ENCODE measurements around the gene CPA3. TPM values are rescaled to one million over a fixed set of nuclear protein-coding genes. Genes with fewer than 3 reads are reported as not detected.

CPA3 gene
- total RNA-seq, 1 experiment from 2014 or later, result not detected

DNA sequence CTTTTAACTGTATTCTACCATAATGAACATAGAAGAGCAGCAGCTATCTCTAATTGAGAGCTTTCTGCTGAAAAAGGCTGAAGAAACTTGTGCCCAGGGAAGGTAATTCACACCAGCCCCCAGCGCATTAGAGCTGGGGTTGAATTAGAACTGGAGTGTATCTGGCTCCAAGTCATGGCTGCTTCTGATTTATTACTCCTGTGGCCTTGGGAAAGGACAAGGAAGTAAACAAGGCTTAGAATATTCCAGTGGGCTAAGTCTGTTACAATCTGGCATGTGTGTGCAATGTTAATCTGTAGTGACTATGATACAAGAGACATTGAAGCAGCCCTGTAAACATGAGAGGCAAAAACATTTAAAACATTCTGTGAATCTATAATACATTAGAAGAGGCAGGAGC is 18.1 kb downstream of the CPA3 start:
- H3K36me3 Mint-ChIP-seq (ENCODE audit: insufficient read depth, unreplicated experiment), result peaks cover 5% of the 10 kb centered on the region
- CTCF ChIA-PET, result no interaction called here
- BruUV-seq (replicated peaks), result no TSS peak
- intact Hi-C loops (cut with micrococcal nuclease; ENCODE audit: unreplicated experiment), result loop anchor here (5.0 kb wide), 1 partner anchor 236 kb away; no protein-coding TSS in a partner anchor
- no peak overlapping the region for H3K4me3 Mint-ChIP-seq (ENCODE audit: low read depth, unreplicated experiment)
- no peak for DNase-seq
- TF ChIP-seq, protein P1, sequence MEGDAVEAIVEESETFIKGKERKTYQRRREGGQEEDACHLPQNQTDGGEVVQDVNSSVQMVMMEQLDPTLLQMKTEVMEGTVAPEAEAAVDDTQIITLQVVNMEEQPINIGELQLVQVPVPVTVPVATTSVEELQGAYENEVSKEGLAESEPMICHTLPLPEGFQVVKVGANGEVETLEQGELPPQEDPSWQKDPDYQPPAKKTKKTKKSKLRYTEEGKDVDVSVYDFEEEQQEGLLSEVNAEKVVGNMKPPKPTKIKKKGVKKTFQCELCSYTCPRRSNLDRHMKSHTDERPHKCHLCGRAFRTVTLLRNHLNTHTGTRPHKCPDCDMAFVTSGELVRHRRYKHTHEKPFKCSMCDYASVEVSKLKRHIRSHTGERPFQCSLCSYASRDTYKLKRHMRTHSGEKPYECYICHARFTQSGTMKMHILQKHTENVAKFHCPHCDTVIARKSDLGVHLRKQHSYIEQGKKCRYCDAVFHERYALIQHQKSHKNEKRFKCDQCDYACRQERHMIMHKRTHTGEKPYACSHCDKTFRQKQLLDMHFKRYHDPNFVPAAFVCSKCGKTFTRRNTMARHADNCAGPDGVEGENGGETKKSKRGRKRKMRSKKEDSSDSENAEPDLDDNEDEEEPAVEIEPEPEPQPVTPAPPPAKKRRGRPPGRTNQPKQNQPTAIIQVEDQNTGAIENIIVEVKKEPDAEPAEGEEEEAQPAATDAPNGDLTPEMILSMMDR (IDR thresholded peaks at IDR 0.05; ENCODE audit: unreplicated experiment), result no peak
- no peaks in the 10 kb centered on the region for H3K9me3 Mint-ChIP-seq (ENCODE audit: low read depth, unreplicated experiment)
- no peaks in the 10 kb centered on the region for H3K27me3 Mint-ChIP-seq (ENCODE audit: unreplicated experiment)
- H3K27ac Mint-ChIP-seq (ENCODE audit: unreplicated experiment), result no peak overlapping the region
- no peaks in the 10 kb centered on the region for H3K4me1 Mint-ChIP-seq (ENCODE audit: low read depth, unreplicated experiment)

DNA sequence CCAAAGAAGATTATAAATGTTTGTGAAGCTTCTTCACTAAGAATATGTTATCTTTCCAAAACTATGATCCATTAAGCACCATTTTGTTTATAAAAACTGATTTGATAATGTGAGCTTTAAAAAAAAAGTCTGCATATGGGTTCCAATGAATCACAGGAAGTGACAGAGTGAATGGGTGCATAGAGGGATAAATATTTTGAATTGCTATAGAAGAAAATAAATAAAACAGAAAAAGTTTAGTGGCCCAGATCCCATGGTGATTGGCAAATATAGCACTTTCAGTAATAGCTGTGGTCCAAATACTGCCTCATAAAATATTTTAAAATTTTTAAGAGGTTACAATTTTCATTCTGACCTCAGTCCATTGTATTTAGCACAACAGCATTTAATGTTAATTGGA is 19.2 kb downstream of the CPA3 start:
- no peak overlapping the region for H3K27ac Mint-ChIP-seq (ENCODE audit: unreplicated experiment)
- H3K4me3 Mint-ChIP-seq (ENCODE audit: low read depth, unreplicated experiment), result no peak overlapping the region
- intact Hi-C loops (cut with micrococcal nuclease; ENCODE audit: unreplicated experiment), result loop anchor here (5.0 kb wide), 1 partner anchor 237 kb away; no protein-coding TSS in a partner anchor
- no peaks in the 10 kb centered on the region for H3K27me3 Mint-ChIP-seq (ENCODE audit: unreplicated experiment)
- H3K9me3 Mint-ChIP-seq (ENCODE audit: low read depth, unreplicated experiment), result no peaks in the 10 kb centered on the region
- no peaks in the 10 kb centered on the region for H3K4me1 Mint-ChIP-seq (ENCODE audit: low read depth, unreplicated experiment)
- CTCF ChIA-PET, result no interaction called here
- H3K36me3 Mint-ChIP-seq (ENCODE audit: insufficient read depth, unreplicated experiment), result peaks cover 5% of the 10 kb centered on the region
- no peak for DNase-seq
- TF ChIP-seq, protein P1 (IDR thresholded peaks at IDR 0.05; ENCODE audit: unreplicated experiment), result no peak
- BruUV-seq (replicated peaks), result no TSS peak

DNA sequence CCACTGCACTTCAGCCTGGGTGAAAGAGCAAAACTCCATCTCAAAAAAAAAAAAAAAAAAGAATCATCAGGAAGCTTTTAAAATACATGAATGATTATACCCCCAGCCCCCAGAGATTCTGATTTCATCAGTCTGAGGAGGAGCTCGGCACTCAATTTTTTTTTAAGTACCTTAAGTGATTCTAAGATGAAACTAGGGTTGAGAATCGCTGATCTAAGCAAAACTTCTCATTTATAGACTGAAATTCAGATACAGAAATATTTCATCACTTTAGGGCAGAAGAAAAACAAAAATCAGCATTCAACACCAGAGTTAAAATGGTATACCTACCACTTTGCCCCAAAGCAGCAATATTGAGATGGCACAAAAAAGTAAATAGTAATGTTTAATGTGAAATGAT is 24.7 kb downstream of the CPA3 start:
- Mint-ChIP-seq H3K27me3 (ENCODE audit: unreplicated experiment) (no peaks in the 10 kb centered on the region), H3K4me1 (ENCODE audit: low read depth, unreplicated experiment) (no peaks in the 10 kb centered on the region), H3K9me3 (ENCODE audit: low read depth, unreplicated experiment) (peaks cover 6% of the 10 kb centered on the region), H3K36me3 (ENCODE audit: insufficient read depth, unreplicated experiment) (no peaks in the 10 kb centered on the region), H3K4me3 (ENCODE audit: low read depth, unreplicated experiment) (no peak overlapping the region), H3K27ac (ENCODE audit: unreplicated experiment) (no peak overlapping the region)
- CTCF ChIA-PET, result interaction anchor here (0.6 to 0.7 kb wide), 2 partner anchors 39 to 52 kb away, joined by 3 read pairs; no protein-coding TSS in a partner anchor
- TF ChIP-seq, protein P1 (IDR thresholded peaks at IDR 0.05; ENCODE audit: unreplicated experiment), result no peak
- BruUV-seq (replicated peaks), result no TSS peak
- intact Hi-C loops (cut with micrococcal nuclease; ENCODE audit: unreplicated experiment), result no loop called here
- DNase-seq, result no peak

DNA sequence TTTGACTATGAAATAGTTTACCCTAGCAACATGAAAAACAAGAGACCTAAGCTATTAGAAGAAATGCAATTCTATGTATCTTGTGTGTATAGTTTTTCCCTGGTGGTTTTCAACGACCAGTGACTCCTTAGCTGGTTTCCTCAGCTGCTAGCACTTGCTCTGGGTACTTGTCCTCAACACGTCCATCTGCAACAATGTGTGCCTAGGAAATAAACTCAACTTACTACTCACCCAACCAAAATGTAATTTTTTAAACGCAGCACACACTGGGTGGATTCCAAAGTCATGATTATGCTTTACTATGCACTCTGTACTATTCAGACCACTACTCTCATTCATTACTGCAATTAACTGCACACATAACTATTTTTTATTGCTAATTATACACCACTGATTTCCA is 31.0 kb downstream of the CPA3 start:
- H3K4me1 Mint-ChIP-seq (ENCODE audit: low read depth, unreplicated experiment), result no peaks in the 10 kb centered on the region
- H3K36me3 Mint-ChIP-seq (ENCODE audit: insufficient read depth, unreplicated experiment), result no peaks in the 10 kb centered on the region
- H3K9me3 Mint-ChIP-seq (ENCODE audit: low read depth, unreplicated experiment), result peaks cover 6% of the 10 kb centered on the region
- DNase-seq, result no peak
- BruUV-seq (replicated peaks), result no TSS peak
- TF ChIP-seq, protein P1 (IDR thresholded peaks at IDR 0.05; ENCODE audit: unreplicated experiment), result no peak
- no peaks in the 10 kb centered on the region for H3K27me3 Mint-ChIP-seq (ENCODE audit: unreplicated experiment)
- H3K4me3 Mint-ChIP-seq (ENCODE audit: low read depth, unreplicated experiment), result no peak overlapping the region
- intact Hi-C loops (cut with micrococcal nuclease; ENCODE audit: unreplicated experiment), result no loop called here
- no peak overlapping the region for H3K27ac Mint-ChIP-seq (ENCODE audit: unreplicated experiment)
- CTCF ChIA-PET, result interaction anchor here (0.7 to 1.1 kb wide), 2 partner anchors 10 to 60 kb away, joined by 3 read pairs; no protein-coding TSS in a partner anchor
